Gastroesophageal sphincter (tissue), 4 donors: ENCODE results near the gene BTC. TPM values are rescaled to one million over a fixed set of nuclear protein-coding genes. Genes with fewer than 3 reads are reported as not detected.

ENCODE experiments used
- ATAC-seq: fragments of 150-250 bp; one replicate; pipeline ENCODE4 v1.9.1; 2016; ENCODE audit warnings: mild to moderate bottlenecking, moderate library complexity
- H3K27ac ChIP-seq, 4 donors: fragments of 200-600 bp; sonication (generic) in 3 of 4; 1 replicate in 3 of 4; 2 replicates in 1 of 4; pipeline ENCODE4 v1.5.1; 2016 to 2019
- H3K27me3 ChIP-seq: fragments of 200-600 bp; sonication (generic); one replicate; pipeline ENCODE4 v1.5.1; 2019
- H3K36me3 ChIP-seq, 2 donors: fragments of 200-600 bp; sonication (generic); one replicate each; pipeline ENCODE4 v1.5.1; 2019; ENCODE audit warnings: control low read depth in 1 of 2
- H3K4me1 ChIP-seq, 3 donors: fragments of 200-600 bp; sonication (generic); 1 replicate in 2 of 3; 2 replicates in 1 of 3; pipeline ENCODE4 v1.5.1; 2016 to 2019; ENCODE audit warnings: control low read depth in 2 of 3
- H3K4me3 ChIP-seq, 2 donors: fragments of 200-600 bp; sonication (generic); one replicate each; pipeline ENCODE4 v1.5.1; 2019; ENCODE audit warnings: mild to moderate bottlenecking in 1 of 2, moderate library complexity in 1 of 2
- H3K9me3 ChIP-seq, 3 donors: fragments of 200-600 bp; sonication (generic); one replicate each; pipeline ENCODE4 v1.5.1; 2017 to 2019; ENCODE audit warnings: control low read depth in 2 of 3
- EP300 ChIP-seq: sonication (generic); formaldehyde crosslinking; IDR thresholded peaks from one replicate; pipeline ENCODE4 v1.6.1; 2017; ENCODE audit warnings: antibody characterized with exemption, mild to moderate bottlenecking
- POLR2A ChIP-seq, 2 donors: fragments of 450-650 bp; IDR thresholded peaks; one replicate each; pipeline ENCODE4 v1.6.1; 2017; ENCODE audit warnings: antibody characterized with exemption in 2 of 2, mild to moderate bottlenecking in 2 of 2, moderate library complexity in 1 of 2
- POLR2AphosphoS5 ChIP-seq: sonication (generic); formaldehyde crosslinking; IDR thresholded peaks from one replicate; pipeline ENCODE4 v1.6.1; 2017; ENCODE audit warnings: antibody characterized with exemption
- WGBS, 2 donors: methylation state at CpG; one replicate each; pipeline ENCODE4 v1.1.5; 2018; ENCODE audit warnings: low coverage in 1 of 2; 5-methylcytosine and 5-hydroxymethylcytosine counted together
- total RNA-seq, 4 donors: library from RNA; depleted of rRNA; stranded (reverse); fragments of >200 nt; gene quantifications; one replicate each; pipeline ENCODE4 v1.1.0, GENCODE V29; 2016
- TF ChIP-seq, protein P1 (sequence below), 4 experiments: fragments of 200-600 bp in 2 of 4; fragments of 450-650 bp in 2 of 4; sonication (generic) in 1 of 4; IDR thresholded peaks; one replicate each; pipeline ENCODE4 v1.5.1; 2017 to 2019; ENCODE audit warnings: antibody characterized with exemption in 4 of 4, mild to moderate bottlenecking in 2 of 4, moderate library complexity in 2 of 4

BTC gene
- total RNA-seq, 4 donors from 2014 or later = 40.1 to 77.3 (median 62.5) TPM

GRCh38 chr4:74758551-74759145 lies 35.7 kb downstream of the BTC start:
- no peaks in the 10 kb centered on the region for H3K9me3 ChIP-seq
- ATAC-seq = no peak
- no peaks in the 10 kb centered on the region for H3K36me3 ChIP-seq
- H3K4me1 ChIP-seq = peaks cover 3 to 48% (median 3%) of the 10 kb centered on the region in 3 donors
- H3K27me3 ChIP-seq = no peaks in the 10 kb centered on the region
- H3K27ac ChIP-seq = peak overlapping the region in 3 of 4 donors; percentile 19 to 54 (median 26)
- no peak overlapping the region for H3K4me3 ChIP-seq
- TF ChIP-seq, protein P1, sequence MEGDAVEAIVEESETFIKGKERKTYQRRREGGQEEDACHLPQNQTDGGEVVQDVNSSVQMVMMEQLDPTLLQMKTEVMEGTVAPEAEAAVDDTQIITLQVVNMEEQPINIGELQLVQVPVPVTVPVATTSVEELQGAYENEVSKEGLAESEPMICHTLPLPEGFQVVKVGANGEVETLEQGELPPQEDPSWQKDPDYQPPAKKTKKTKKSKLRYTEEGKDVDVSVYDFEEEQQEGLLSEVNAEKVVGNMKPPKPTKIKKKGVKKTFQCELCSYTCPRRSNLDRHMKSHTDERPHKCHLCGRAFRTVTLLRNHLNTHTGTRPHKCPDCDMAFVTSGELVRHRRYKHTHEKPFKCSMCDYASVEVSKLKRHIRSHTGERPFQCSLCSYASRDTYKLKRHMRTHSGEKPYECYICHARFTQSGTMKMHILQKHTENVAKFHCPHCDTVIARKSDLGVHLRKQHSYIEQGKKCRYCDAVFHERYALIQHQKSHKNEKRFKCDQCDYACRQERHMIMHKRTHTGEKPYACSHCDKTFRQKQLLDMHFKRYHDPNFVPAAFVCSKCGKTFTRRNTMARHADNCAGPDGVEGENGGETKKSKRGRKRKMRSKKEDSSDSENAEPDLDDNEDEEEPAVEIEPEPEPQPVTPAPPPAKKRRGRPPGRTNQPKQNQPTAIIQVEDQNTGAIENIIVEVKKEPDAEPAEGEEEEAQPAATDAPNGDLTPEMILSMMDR (IDR thresholded peaks at IDR 0.05) = no peak
- TF ChIP-seq POLR2A (IDR thresholded peaks at IDR 0.05) = no peak
- no peak for TF ChIP-seq POLR2AphosphoS5
- TF ChIP-seq EP300 = no peak
- 16 to 22% methylated on average over 5 of the region's 5 CpGs for WGBS, 2 donors

DNA sequence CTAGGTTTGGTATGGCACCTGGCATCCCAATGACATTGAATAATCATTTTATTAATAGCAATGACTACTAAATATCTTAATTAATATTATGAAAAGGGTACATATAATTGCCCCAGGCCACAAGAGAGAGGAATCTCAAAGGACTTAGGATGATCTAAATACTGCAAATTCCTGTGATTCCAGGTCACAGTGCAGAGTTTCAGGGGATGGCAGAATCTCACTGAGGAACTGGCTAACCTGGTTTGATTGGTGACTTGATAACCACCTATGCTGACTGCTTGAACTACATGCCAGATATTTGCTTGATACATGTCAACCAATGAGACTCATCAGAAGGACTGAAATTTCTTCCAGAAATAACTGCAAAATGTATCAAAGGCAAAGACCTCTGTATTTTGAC lies 37.2 kb downstream of the BTC start:
- no peak overlapping the region for H3K4me3 ChIP-seq
- no peaks in the 10 kb centered on the region for H3K27me3 ChIP-seq
- peaks cover 3 to 48% (median 3%) of the 10 kb centered on the region in 3 donors for H3K4me1 ChIP-seq
- H3K27ac ChIP-seq = peak overlapping the region in 1 of 4 donors; percentile 76
- no peak for ATAC-seq
- no peaks in the 10 kb centered on the region for H3K9me3 ChIP-seq
- TF ChIP-seq EP300 (no peak), POLR2AphosphoS5 (no peak), POLR2A (IDR thresholded peaks at IDR 0.05) (no peak)
- TF ChIP-seq, protein P1 (IDR thresholded peaks at IDR 0.05) = no peak
- no peaks in the 10 kb centered on the region for H3K36me3 ChIP-seq

DNA sequence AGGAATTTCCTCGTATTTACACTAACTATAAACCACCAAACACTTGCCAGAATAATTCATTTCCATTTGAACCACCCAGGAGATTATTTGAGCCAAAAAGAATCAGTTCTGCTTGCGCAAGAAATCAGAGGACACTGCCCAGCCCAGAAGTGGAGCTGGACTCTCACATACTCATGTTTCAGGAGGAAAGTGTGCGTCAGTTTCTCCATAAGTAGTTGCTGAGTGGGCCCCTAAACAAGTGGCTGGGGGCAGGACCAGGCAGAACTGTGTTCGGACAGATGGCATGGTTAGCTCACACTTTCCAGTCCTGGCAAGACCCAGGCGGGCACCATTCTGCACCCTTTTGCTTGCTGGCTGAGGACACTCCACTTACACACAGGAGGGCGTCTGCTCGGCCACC lies 38.8 kb downstream of the BTC start:
- 33 to 38% methylated on average over 4 to 7 of the region's 7 CpGs for WGBS, 2 donors
- H3K4me3 ChIP-seq = no peak overlapping the region
- H3K27ac ChIP-seq = peak overlapping the region; percentile 59 to 76 (median 74)
- H3K9me3 ChIP-seq = no peaks in the 10 kb centered on the region
- peaks cover 3 to 48% (median 3%) of the 10 kb centered on the region in 3 donors for H3K4me1 ChIP-seq
- no peaks in the 10 kb centered on the region for H3K36me3 ChIP-seq
- no peaks in the 10 kb centered on the region for H3K27me3 ChIP-seq
- peak; percentile 83 for TF ChIP-seq POLR2AphosphoS5
- TF ChIP-seq, protein P1 (IDR thresholded peaks at IDR 0.05) = no peak
- ATAC-seq = peak; percentile 83

GRCh38 chr4:74754218-74754617 lies 40.1 kb downstream of the BTC start:
- TF ChIP-seq POLR2A (IDR thresholded peaks at IDR 0.05) (no peak), POLR2AphosphoS5 (no peak), EP300 (no peak)
- TF ChIP-seq, protein P1 (IDR thresholded peaks at IDR 0.05) = no peak
- Histone ChIP-seq H3K27ac (peak overlapping the region in 1 of 4 donors; percentile 76), H3K27me3 (no peaks in the 10 kb centered on the region), H3K36me3 (no peaks in the 10 kb centered on the region), H3K4me1 (peaks cover 3 to 47% (median 3%) of the 10 kb centered on the region in 3 donors), H3K4me3 (no peak overlapping the region), H3K9me3 (no peaks in the 10 kb centered on the region)
- no peak for ATAC-seq

- no peaks in the 10 kb centered on the region for H3K36me3 ChIP-seq
- no peaks in the 10 kb centered on the region for H3K9me3 ChIP-seq
- TF ChIP-seq POLR2A (IDR thresholded peaks at IDR 0.05) (no peak), POLR2AphosphoS5 (no peak), EP300 (no peak)
- TF ChIP-seq, protein P1 (IDR thresholded peaks at IDR 0.05) = no peak
- no peak overlapping the region for H3K4me3 ChIP-seq
- ATAC-seq = no peak
- H3K27me3 ChIP-seq = no peaks in the 10 kb centered on the region
- H3K27ac ChIP-seq = no peak overlapping the region
- H3K4me1 ChIP-seq = peaks cover 3 to 32% (median 3%) of the 10 kb centered on the region in 3 donors
Observed at GRCh38 chr4:74752798-74753197, 41.5 kb downstream of the BTC start.
